ENCODE data around the gene NGB. TPM values are rescaled to one million over a fixed set of nuclear protein-coding genes. Genes with fewer than 3 reads are reported as not detected.

Gene NGB
- total and polyA plus RNA-seq, 9 donors, result 0.04 to 0.11 TPM; not detected in 7

GRCh38 chr14:77273796-77274195 is 2.8 kb upstream of the NGB start:
- no peak for DNase-seq
- Histone ChIP-seq H3K9me3 (no peaks in the 10 kb centered on the region), H3K27me3 (no peaks in the 10 kb centered on the region), H3K27ac (no peak overlapping the region), H3K36me3 (no peaks in the 10 kb centered on the region), H3K4me1 (ENCODE audit: insufficient read depth) (no peaks in the 10 kb centered on the region), H3K4me3 (no peak overlapping the region)
- TF ChIP-seq POLR2A (IDR thresholded peaks at IDR 0.05) (no peak), EP300 (IDR thresholded peaks at IDR 0.05) (no peak)
- TF ChIP-seq, protein P1, sequence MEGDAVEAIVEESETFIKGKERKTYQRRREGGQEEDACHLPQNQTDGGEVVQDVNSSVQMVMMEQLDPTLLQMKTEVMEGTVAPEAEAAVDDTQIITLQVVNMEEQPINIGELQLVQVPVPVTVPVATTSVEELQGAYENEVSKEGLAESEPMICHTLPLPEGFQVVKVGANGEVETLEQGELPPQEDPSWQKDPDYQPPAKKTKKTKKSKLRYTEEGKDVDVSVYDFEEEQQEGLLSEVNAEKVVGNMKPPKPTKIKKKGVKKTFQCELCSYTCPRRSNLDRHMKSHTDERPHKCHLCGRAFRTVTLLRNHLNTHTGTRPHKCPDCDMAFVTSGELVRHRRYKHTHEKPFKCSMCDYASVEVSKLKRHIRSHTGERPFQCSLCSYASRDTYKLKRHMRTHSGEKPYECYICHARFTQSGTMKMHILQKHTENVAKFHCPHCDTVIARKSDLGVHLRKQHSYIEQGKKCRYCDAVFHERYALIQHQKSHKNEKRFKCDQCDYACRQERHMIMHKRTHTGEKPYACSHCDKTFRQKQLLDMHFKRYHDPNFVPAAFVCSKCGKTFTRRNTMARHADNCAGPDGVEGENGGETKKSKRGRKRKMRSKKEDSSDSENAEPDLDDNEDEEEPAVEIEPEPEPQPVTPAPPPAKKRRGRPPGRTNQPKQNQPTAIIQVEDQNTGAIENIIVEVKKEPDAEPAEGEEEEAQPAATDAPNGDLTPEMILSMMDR (IDR thresholded peaks at IDR 0.05), result no peak
- WGBS, 3 donors, result 69 to 86% (median 85%) methylated on average over 4 of the region's 4 CpGs
- intact Hi-C loops (cut with DNase I), result no loop called here

- Histone ChIP-seq H3K4me1 (ENCODE audit: insufficient read depth) (no peaks in the 10 kb centered on the region), H3K9me3 (peaks cover 0 to 12% of the 10 kb centered on the region in 2 donors), H3K27ac (no peak overlapping the region), H3K27me3 (no peaks in the 10 kb centered on the region), H3K36me3 (no peaks in the 10 kb centered on the region), H3K4me3 (no peak overlapping the region)
- TF ChIP-seq, protein P1 (IDR thresholded peaks at IDR 0.05), result no peak
- no peak for TF ChIP-seq EP300 (IDR thresholded peaks at IDR 0.05)
- TF ChIP-seq POLR2A (IDR thresholded peaks at IDR 0.05), result no peak
- DNase-seq, result no peak
- 85 to 93% (median 88%) methylated on average over 4 of the region's 4 CpGs for WGBS, 3 donors
- intact Hi-C loops (cut with DNase I), result no loop called here
These were observed 1.3 kb upstream of the NGB start for GRCh38 chr14:77272261-77272660.

DNA sequence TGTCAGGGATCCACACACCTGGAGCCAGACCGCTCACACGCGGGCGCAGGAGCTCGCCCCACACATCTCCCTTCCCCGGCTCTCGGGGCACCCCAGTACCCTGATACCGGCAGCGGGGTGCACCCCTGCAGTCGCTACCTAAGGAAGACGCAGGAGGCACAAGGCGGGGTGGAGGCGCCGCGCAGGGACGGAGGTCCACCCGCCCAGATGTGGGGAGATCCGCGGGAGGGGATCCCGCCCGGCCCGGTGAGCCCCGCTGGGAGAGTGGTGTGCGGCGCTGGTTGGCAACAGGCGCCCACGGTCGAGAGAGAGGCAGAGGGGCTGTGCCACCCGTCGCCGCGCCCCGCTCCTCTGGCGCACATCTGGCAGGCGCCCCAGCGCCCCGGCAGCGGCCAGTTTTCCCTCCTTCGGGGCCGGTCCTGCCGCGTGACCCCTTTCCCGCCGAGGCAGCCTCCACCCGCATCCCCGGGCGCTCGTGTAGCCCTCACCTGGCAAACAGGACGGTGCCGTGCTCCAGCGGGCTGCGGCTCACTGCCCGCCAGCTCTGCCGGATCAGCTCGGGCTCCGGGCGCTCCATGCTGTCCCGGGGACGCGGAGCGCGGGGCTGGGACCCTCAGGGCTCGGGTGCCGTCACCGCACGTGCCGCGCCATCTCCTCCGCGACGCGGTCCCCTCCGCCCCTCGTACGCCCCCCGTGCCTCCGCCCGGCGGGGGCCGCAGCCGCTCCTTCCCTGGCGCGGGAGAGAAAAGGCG is 469 bp downstream of the NGB start:
- Histone ChIP-seq H3K36me3 (no peaks in the 10 kb centered on the region), H3K4me3 (no peak overlapping the region), H3K27me3 (no peaks in the 10 kb centered on the region), H3K27ac (no peak overlapping the region), H3K4me1 (ENCODE audit: insufficient read depth) (no peaks in the 10 kb centered on the region), H3K9me3 (peaks cover 0 to 12% of the 10 kb centered on the region in 2 donors)
- intact Hi-C loops (cut with DNase I), result no loop called here
- no peak for DNase-seq
- TF ChIP-seq POLR2A (IDR thresholded peaks at IDR 0.05) (no peak), EP300 (IDR thresholded peaks at IDR 0.05) (no peak)
- TF ChIP-seq, protein P1 (IDR thresholded peaks at IDR 0.05), result no peak
- WGBS, 3 donors, result 1 to 3% (median 2%) methylated on average over 36 to 83 of the region's 84 CpGs

DNA sequence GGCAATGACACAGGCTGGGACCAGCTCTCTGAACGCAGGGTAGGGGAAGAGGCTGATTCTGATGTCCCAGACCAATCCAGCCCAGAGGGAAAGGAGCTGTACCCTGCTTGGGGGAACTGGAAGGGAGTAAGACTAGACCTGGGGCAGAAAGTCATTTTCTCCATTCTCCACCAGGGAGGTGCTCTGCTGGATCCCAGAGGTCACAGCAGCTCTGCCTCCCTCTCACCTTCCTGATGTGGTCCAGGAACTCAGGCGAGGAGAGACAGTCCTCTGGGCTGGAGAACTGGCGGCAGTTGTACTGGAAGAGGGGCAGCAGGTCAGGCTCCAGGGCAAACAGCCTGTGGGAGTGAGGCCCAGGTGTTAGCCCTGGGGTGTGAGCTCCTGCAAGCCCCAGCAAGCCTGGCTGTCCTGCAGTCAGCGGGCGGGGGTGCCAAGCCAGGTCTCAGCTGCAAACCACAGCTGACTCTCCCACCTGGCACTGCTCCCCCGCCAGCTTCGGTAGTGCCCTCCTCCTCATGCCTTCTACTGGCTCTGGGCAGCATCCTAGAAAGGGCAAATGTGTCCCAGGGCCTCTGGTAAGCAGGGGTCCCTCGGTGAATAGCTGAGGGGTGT is 1.9 kb downstream of the NGB start:
- H3K9me3 ChIP-seq, result peaks cover 0 to 12% of the 10 kb centered on the region in 2 donors
- no peak overlapping the region for H3K4me3 ChIP-seq
- H3K4me1 ChIP-seq (ENCODE audit: insufficient read depth), result no peaks in the 10 kb centered on the region
- 33 to 45% (median 35%) methylated on average over 4 to 8 of the region's 8 CpGs for WGBS, 3 donors
- TF ChIP-seq, protein P1 (IDR thresholded peaks at IDR 0.05), result no peak
- no peak for TF ChIP-seq POLR2A (IDR thresholded peaks at IDR 0.05)
- no peak for TF ChIP-seq EP300 (IDR thresholded peaks at IDR 0.05)
- H3K27me3 ChIP-seq, result no peaks in the 10 kb centered on the region
- DNase-seq, result no peak
- no peaks in the 10 kb centered on the region for H3K36me3 ChIP-seq
- intact Hi-C loops (cut with DNase I), result no loop called here
- no peak overlapping the region for H3K27ac ChIP-seq

All from ovary (tissue), 9 donors.